Measurements from ENCODE around the gene ZNF577.

Gene ZNF577

GRCh38 chr19:51821456-51821855 lies 66.3 kb downstream of the ZNF577 start:
- TF ChIP-seq CTCF (conservative IDR thresholded peaks at IDR 0.05; ENCODE audit: low read length), result no peak
- no peak overlapping the region for H3K4me3 ChIP-seq (ENCODE audit: low read length)
- no peak for DNase-seq (ENCODE audit: low read depth)
